ENCODE results near the gene HOXB9. TPM values are rescaled to one million over a fixed set of nuclear protein-coding genes. Genes with fewer than 3 reads are reported as not detected.

HOXB9 gene
- total and polyA plus RNA-seq, 2 donors (not counting 3 experiments of a cell fraction or from before 2014, with no cell fraction given): 0.79 to 1.1 TPM

DNA sequence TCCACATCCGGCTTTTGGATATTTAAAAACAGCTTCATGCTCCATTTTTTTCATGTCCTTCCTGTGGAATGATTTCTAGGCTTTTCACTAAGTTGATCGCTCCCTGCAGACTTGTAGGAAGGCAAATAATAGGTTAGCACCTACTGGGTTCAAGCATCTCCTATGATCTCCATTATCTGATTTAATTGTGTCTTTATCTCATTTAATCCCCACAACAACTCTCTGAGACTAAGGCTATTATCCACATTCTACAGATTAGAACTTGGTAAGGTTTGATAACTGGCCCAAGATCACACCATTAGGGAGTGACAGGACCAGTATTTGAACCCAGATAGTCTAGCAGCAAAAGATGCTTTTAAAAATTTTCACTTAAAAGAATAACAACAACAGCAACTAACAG lies 46.2 kb upstream of the HOXB9 start:
- no peak overlapping the region for H2AFZ ChIP-seq (ENCODE audit: low read depth, low read length)
- intact Hi-C loops (cut with micrococcal nuclease): no loop called here
- CTCF ChIA-PET: interaction anchor here (0.5 to 3.7 kb wide), 33 partner anchors 9 to 480 kb away, joined by 3 to 45 read pairs (median 4); partner anchors contain the start of genes ATP5MC1 and PRAC2
- no peaks in the 10 kb centered on the region for H3K4me1 ChIP-seq (ENCODE audit: control insufficient read depth, extremely low read depth, insufficient read depth, low read length)
- H3K36me3 ChIP-seq (ENCODE audit: control insufficient read depth in 2 of 2, extremely low read depth in 1 of 2, insufficient read depth in 2 of 2, low read length in 2 of 2): no peaks in the 10 kb centered on the region
- BruUV-seq (replicated peaks): no TSS peak
- H3K9ac ChIP-seq (replicated peaks; ENCODE audit: extremely low read depth, insufficient read depth, low read length): no peak overlapping the region
- H3K27ac ChIP-seq (ENCODE audit: insufficient read depth, low read depth, low read length): no peak overlapping the region
- H3K79me2 ChIP-seq (ENCODE audit: control insufficient read depth, insufficient read depth, low read length): no peaks in the 10 kb centered on the region
- TF ChIP-seq, protein P1, sequence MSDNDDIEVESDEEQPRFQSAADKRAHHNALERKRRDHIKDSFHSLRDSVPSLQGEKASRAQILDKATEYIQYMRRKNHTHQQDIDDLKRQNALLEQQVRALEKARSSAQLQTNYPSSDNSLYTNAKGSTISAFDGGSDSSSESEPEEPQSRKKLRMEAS (IDR thresholded peaks at IDR 0.05; ENCODE audit: insufficient read depth, insufficient read length): no peak
- TF ChIP-seq POLR2AphosphoS5 (IDR thresholded peaks at IDR 0.05; ENCODE audit: insufficient read depth, low read depth, low read length): no peak
- TF ChIP-seq GATA2 (IDR thresholded peaks at IDR 0.05; ENCODE audit: insufficient read depth, insufficient read length, low read depth, low read length): no peak
- no peak for TF ChIP-seq EZH2 (IDR thresholded peaks at IDR 0.05; ENCODE audit: borderline replicate concordance, low read depth, low read length, severe bottlenecking)
- no peak for TF ChIP-seq POLR2A (IDR thresholded peaks at IDR 0.05; ENCODE audit: low read depth, low read length)
- no peak for TF ChIP-seq FOS (IDR thresholded peaks at IDR 0.05; ENCODE audit: borderline replicate concordance, insufficient read depth, low read length)
- TF ChIP-seq JUN (IDR thresholded peaks at IDR 0.05; ENCODE audit: borderline replicate concordance, insufficient read depth, insufficient read length, low read depth): no peak
- TF ChIP-seq MYC (IDR thresholded peaks at IDR 0.05; ENCODE audit: low read depth, low read length): no peak
- TF ChIP-seq, protein P2, sequence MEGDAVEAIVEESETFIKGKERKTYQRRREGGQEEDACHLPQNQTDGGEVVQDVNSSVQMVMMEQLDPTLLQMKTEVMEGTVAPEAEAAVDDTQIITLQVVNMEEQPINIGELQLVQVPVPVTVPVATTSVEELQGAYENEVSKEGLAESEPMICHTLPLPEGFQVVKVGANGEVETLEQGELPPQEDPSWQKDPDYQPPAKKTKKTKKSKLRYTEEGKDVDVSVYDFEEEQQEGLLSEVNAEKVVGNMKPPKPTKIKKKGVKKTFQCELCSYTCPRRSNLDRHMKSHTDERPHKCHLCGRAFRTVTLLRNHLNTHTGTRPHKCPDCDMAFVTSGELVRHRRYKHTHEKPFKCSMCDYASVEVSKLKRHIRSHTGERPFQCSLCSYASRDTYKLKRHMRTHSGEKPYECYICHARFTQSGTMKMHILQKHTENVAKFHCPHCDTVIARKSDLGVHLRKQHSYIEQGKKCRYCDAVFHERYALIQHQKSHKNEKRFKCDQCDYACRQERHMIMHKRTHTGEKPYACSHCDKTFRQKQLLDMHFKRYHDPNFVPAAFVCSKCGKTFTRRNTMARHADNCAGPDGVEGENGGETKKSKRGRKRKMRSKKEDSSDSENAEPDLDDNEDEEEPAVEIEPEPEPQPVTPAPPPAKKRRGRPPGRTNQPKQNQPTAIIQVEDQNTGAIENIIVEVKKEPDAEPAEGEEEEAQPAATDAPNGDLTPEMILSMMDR (IDR thresholded peaks at IDR 0.05; ENCODE audit: extremely low read depth in 1 of 2, insufficient read depth in 1 of 2, low read depth in 1 of 2, low read length in 2 of 2): no peak
- no peaks in the 10 kb centered on the region for H4K20me1 ChIP-seq (replicated peaks; ENCODE audit: control insufficient read depth, extremely low read depth, insufficient read depth, low read length)
- FAIRE-seq: no peak
- dilution Hi-C loops (cut with MboI; ENCODE audit: extremely low pct_ligation_motif_present, low sequenced_read_pairs): loop anchor here (25.0 kb wide), 1 partner anchor 90 kb away; no protein-coding TSS in a partner anchor
- POLR2A ChIA-PET: no interaction called here
- H3K27me3 ChIP-seq (ENCODE audit: control insufficient read depth in 2 of 2, insufficient read depth in 2 of 2, low read length in 2 of 2): peaks cover 13 to 21% of the 10 kb centered on the region in 2 experiments
- no peaks in the 10 kb centered on the region for H3K9me3 ChIP-seq (replicated peaks; ENCODE audit: control insufficient read depth, insufficient read depth, low read length)
- no peaks in the 10 kb centered on the region for H3K9me1 ChIP-seq (replicated peaks; ENCODE audit: control insufficient read depth, extremely low read depth, insufficient read depth, low read length)
- H3K4me2 ChIP-seq (ENCODE audit: insufficient read depth, low read length): peak overlapping the region; percentile 76
- H3K4me3 ChIP-seq (replicated peaks in 1 of 3; ENCODE audit: insufficient read depth in 1 of 3, low read depth in 1 of 3, low read length in 3 of 3): no peak overlapping the region
- no peak for DNase-seq (ENCODE audit: low read depth, low spot score)

Data from endothelial cell of umbilical vein (primary cell).